IPS-NIHi11 (cell line): ENCODE results near the gene DEK.
"Not testable (repeated sequence)": the region's sequence is repeated elsewhere in the genome, so short reads cannot be mapped to it uniquely, and the experiment has no call there.

ENCODE experiments used
- DNase-seq: peaks from one replicate; pipeline ENCODE4 v3.0.0; 2012; ENCODE audit warnings: mixed read lengths, low spot score

Gene DEK, protein sequence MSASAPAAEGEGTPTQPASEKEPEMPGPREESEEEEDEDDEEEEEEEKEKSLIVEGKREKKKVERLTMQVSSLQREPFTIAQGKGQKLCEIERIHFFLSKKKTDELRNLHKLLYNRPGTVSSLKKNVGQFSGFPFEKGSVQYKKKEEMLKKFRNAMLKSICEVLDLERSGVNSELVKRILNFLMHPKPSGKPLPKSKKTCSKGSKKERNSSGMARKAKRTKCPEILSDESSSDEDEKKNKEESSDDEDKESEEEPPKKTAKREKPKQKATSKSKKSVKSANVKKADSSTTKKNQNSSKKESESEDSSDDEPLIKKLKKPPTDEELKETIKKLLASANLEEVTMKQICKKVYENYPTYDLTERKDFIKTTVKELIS

GRCh38 chr6:18264219-18264922 is at the start of gene DEK:
TSS of gene DEK (minus strand) at chr6:18264530. CDS start at chr6:18263987, 543 bp downstream.
- DNase-seq, result peak; percentile 95

DNA sequence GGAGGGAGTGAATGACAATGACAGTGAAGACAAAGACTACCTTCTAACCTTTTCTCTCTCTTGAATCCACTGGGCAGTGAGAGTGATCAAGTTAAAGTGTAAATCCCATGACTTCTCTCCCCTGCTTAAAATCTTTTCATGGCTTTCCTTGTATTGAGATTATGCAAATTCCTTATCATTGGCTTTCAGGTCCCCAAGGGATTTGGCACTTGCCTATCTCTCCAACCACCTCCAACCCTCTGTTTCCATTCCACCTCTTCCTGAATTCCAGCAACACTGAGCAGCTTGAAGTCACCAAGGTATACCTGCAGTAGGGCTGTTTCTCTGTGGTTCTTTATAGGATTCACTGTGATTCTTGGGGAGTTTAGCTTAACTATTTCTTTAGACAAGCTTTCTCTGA is 48.0 kb upstream of the DEK start:
- no peak for DNase-seq

DNA sequence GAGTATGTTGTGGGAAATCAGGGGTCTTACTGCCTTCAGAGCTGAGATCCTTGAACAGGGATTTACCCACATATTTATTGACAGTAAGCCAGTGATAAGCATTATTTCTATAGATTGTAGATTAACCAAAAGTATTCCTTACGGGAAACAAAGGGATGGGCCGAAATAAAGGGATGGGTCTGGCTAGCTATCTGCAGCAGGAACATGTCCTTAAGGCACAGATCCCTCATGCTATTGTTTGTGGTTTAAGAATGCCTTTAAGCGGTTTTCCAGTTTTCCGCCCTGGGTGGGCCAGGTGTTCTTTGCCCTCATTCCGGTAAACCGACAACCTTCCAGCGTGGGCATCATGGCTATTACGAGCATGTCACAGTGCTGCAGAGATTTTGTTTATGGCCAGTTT is 45.7 kb upstream of the DEK start:
- not testable (repeated sequence) for DNase-seq

DNA sequence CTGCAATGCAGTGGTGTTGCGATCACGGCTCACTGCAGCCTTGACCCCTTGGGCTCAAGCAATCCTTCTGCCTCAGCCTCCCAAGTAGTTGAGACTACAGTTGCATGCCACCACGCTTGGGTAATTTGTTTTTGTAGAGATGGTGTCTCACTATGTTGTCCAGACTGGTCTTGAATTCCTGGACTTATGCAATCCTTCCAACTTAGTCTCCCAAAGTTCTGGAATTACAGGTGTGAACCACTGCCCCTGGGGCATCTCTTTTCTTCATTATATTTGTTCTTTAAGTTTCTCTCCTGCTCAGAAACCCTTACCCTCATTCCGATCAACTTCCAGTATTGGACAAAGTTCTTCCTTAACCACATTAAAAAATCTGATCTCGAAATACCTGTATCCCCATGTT is 44.7 kb upstream of the DEK start:
- DNase-seq, result no peak

DNA sequence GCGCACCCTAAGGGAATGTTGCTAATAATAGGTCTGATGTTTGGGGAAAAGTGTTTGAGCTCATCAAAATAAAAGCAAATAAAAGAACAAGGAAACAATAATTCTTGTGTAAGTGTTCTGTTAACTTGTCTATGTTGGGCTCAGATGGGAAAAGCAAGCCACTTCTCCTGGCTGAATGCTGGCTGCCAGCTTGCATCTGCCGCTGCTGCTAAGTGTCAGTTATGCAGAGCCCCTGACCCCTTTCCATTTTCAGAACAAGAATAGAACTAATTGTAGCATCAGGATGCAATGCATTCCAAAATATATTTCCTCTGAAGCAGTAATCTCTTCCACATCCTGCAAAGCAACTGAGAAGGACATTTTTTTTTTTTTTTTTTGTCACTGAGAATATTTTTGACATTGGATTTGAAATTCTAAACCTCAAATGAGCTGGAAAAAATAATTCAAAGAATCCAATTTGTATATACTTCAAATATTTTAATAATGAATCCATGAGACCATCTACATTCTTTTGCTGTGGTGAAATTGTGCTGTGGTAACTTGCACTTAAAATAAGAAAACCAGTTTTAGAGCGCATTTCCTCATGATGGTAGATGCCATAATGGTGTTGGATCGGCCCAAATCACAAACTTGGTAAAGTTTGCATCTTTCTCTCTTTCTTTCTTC is 43.9 kb upstream of the DEK start:
- no peak for DNase-seq

DNA sequence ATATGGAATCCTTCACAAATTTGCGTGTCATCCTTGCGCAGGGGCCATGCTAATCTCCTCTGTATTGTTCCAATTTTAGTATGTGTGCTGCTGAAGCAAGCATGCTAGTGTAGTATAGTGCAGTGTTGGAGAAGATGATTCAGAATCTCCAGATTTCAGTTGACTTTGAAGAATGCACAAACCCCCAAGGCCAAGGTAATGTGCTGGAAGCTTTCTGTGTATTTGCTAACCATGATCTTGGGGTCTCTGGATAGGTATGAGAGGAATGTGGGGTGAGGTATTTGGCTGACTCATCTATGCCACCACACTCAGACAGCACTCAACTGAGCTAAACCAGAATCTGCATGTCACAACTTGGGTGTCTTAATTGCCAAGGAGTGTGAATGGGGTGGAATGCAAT is 42.6 kb upstream of the DEK start:
- DNase-seq, result peak; percentile 29

DNA sequence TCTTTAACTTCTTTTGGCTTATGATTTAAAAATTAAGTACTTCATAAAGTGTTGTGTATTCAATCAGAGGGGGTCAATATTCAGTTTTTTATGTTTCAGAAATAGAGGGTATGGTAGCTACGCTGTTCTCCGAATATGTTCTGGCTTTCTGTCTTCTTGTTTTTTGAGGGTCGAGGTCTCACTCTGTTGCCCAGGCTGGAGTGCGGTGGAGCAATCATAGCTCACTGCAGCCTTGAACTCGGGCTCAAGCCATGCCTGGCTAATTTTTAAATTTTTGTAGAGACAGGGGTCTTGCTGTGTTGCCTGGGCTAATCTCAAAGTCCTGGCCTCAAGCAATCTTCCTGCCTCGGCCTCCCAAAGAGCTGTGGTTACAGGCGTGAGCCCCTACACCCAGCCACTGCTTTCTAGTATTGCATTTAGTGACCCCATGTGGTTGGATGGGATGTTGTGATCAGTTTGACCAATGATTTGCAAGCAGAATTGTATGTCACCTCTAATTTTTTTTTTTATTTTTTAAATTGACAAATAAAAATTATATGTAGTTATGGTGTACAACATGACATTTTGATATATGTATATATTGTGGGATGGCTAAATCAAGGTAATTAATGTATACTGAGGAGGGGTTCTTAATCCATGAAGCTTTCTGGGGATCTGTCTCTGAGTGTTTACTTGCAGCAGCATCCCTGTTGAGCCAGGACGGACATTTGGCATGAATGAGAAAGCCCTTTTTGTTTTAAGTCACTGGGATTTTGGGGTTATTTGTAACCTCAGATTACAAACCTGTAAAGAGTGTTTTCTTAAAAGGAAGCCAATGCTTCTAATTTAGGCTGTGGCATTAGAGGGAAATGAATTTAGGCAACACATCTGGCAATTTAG is 38.5 kb upstream of the DEK start:
- peak; percentile 31 for DNase-seq

DNA sequence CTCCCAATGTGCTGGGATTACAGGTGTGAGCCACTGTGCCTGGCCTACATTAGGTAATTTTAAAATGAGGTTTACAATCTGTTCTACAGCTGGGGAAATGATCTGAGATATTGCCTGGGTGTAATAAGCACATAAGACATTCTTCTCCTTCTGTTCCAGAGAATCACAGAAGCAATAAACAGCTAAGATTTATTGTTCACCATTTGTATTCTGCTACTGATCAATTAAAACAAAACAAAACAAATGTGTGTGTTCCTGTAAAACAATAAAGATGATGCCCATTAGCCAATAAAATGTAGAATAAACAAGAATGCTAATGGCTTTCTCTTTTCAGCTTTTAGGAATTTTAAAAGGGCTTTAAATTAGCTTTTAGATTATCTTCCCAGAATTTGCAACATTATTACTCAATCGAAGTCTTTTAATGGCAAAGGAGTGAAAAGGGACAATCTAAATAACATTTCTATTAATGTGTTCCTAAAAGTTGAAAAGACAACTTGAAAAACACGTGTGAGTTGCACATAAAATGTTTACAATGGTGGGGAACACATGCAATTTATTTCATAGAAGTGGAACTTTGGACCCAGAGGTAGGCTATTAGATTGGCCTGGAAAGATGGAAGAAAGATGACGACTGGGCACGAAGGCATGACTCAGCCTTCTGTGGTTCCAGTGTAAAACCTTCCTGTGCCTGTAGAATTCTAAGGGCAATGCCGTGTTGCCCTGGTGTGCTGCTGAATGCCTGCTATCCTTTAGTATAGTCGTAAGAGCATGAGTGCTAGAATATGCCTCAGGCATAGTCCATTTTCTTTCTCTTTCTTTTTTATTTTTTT is 29.0 kb upstream of the DEK start:
- DNase-seq, result no peak

GRCh38 chr6:18289283-18289682 is 25.0 kb upstream of the DEK start:
- no peak for DNase-seq

DNA sequence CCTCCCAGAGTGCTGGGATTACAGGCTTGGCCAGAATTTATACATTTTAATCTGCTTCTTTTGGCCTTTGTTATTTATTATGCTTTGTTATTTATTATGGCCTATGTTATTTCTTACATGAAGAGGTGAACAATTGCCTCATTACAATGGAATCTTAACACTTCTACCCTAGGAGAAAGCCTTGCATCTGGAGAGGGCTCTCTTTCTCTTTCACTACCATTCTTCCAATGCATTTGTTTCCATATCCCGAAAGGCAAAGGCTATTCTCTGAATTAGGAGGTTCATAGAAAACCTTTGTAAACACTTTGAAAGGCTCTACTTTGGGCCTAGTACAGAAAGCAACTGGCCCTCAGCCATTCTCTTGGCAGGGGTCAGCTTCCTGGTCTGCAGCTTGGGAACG is 19.9 kb upstream of the DEK start:
- DNase-seq, result no peak

DNA sequence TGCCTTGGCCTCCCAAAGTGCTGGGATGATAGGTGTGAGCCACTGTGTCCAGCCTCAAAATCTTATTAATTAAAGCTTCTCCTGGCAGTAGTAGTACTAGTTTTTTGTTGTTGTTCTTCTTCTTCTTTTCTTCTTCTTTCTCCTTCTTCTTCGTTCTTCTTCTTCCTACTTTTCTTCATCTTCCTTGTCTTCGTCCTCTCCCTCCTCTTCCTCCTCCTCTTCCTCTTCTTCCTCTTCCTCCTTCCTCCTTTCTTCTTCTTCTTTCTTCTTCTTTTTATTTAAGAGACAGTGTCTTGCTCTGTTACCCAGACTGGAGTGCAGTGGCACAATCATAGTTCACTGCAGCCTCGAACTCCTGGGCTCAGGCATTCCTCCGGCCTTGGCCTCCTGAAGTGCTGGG is 17.2 kb upstream of the DEK start:
- DNase-seq, result no peak

DNA sequence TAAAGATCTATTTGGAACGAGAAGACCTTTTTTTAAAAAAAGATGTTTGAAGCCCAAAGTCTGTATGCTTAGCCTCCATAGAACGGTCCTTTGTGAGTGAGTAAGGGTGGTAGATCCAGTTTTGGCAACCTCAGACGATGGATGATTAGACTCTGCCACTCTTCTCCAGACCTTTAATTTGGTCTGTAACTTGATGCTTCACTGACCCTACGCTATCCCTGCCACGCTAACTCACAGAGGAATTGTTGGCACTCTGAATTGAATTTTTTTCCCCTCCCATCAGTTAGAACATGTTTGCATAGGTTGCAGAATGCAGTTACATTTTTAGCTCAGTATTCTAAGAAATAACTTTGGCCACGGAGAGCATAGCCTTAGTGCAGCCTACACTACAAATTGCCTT is 15.8 kb upstream of the DEK start:
- DNase-seq, result peak; percentile 26

GRCh38 chr6:18279422-18279821 is 15.1 kb upstream of the DEK start:
- DNase-seq, result no peak

- peak; percentile 58 for DNase-seq
Observed at GRCh38 chr6:18277237-18278006, 13.1 kb upstream of the DEK start.

DNA sequence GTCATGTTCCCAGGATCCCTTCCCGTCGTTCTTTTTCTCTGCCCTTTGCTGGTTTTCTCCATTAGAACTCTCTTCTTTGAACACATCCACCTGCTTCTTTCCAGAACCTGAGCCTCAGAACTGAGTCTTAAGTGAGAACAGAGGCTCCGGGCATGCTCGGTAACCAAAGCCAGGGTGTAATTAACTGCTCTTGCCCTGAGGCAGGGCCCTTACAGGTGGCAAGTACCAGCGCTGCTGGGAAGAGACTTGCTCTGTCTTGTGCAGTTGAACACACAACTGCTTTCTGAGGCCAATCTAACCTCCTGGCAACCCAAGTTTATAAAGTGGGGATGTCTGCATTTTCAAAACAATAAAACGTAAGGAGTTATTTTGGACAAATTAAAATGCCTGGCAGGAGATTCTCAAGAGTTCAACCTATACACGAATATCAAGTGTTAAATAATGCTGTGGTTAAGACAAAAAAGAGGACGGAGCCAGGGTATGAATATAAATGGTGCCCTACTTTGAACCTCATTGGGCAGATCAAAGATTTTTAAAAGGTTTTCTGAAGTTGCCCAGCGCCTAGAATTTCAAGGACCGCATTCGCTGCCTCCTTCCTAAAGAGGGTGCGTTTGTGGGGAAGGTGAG is 12.4 kb upstream of the DEK start:
- no peak for DNase-seq

DNA sequence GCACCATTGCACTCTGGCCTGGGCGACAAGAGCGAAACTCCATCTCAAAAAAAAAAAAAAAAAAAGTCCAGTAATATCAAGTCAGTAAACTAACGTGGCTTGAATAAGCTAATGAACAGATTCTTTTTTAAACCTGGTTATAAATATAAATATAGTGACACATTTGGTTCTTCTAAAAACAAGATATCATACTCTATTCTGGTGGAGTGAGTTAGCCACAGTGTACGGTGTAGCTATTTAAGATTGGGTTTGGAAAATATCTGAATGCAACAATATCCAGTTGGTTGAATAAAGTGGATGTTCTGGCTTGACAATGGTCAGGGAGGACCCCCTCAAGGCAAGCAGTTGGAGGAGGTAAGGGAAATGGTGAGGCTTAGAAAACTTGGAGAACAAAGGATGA is 5.9 kb upstream of the DEK start:
- DNase-seq, result no peak

- DNase-seq, result no peak
Observed at GRCh38 chr6:18269717-18270116, 5.4 kb upstream of the DEK start.

GRCh38 chr6:18269253-18269652 is 4.9 kb upstream of the DEK start:
- no peak for DNase-seq

DNA sequence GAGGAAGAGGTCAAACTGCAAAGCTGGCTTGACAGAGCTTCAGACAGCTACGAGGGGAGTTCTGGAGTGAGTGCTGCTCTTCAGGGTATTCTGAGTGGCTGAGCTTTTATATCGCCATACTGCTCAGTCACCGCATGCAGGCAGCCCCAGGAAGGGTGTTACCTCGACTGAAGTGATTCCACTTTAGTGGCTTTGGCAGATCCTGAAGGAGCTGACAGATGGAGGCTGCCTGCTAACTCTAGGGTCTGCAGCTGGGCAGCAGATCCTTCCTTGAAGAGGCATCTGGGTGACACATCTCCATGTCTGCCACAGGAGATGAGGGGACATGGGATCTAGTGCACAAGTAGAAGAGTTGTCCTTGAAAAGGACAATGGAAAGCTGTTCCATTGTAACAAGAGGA is 3.7 kb upstream of the DEK start:
- DNase-seq, result no peak

DNA sequence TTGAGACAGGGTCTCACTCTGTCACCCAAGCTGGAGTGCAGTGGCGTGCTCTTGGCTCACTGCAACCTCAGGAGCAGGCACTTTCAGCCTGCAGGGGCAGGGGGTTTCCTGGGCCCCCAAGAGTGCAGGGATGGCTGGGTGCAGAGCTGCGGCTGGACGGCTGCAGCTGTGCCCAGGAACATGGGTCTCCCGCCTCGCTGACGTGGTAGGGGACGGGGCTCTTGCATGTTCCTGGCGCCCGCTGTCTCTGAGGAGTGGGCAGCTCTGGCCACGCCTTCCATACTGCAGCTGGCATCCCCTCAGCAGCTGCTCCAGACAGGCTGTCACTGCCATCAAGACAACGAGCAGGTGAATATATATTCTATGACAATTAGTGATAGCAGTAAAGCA is 2.2 kb upstream of the DEK start:
- no peak for DNase-seq
